Choroid plexus epithelial cell (primary cell): ENCODE results near the gene SAA1.

ENCODE experiments used
- DNase-seq: peaks from one replicate; pipeline ENCODE4 v3.0.0-alpha.2; 2010; ENCODE audit warnings: low read depth
- H3K4me3 ChIP-seq: 2 replicates; pipeline ENCODE4 v1.5.1; 2011; ENCODE audit warnings: low read depth, mild to moderate bottlenecking, control low read depth, low read length, moderate library complexity
- CTCF ChIP-seq: conservative IDR thresholded peaks from 2 replicates; pipeline ENCODE4 v1.5.1; 2011; ENCODE audit warnings: low read depth, mild to moderate bottlenecking, control low read depth, inconsistent platforms, low read length, moderate library complexity

SAA1 gene

GRCh38 chr11:18312663-18313420 lies 46.8 kb downstream of the SAA1 start:
- no peak overlapping the region for H3K4me3 ChIP-seq
- TF ChIP-seq CTCF, result no peak
- peak; percentile 81 for DNase-seq

GRCh38 chr11:18313965-18314763 lies 48.1 kb downstream of the SAA1 start:
- TF ChIP-seq CTCF, result no peak
- no peak overlapping the region for H3K4me3 ChIP-seq
- peak; percentile 75 for DNase-seq

- no peak overlapping the region for H3K4me3 ChIP-seq
- DNase-seq, result no peak
Observed at GRCh38 chr11:18314784-18315523, 48.9 kb downstream of the SAA1 start.

GRCh38 chr11:18315893-18316292 lies 49.8 kb downstream of the SAA1 start:
- TF ChIP-seq CTCF, result no peak

More at GRCh38 chr11:18314784-18315523, 48.9 kb downstream of the SAA1 start:
- TF ChIP-seq CTCF, result no peak

GRCh38 chr11:18317551-18317950 lies 51.5 kb downstream of the SAA1 start:
- DNase-seq, result no peak
- no peak for TF ChIP-seq CTCF
- no peak overlapping the region for H3K4me3 ChIP-seq

More at GRCh38 chr11:18315893-18316292, 49.8 kb downstream of the SAA1 start:
- H3K4me3 ChIP-seq, result no peak overlapping the region
- DNase-seq, result no peak
